ENCODE measurements around the gene RBX1.
"Not testable (repeated sequence)": the region's sequence is repeated elsewhere in the genome, so short reads cannot be mapped to it uniquely, and the experiment has no call there.

The RBX1 gene

GRCh38 chr22:40950962-40951794, at the start of gene RBX1:
TSS of gene RBX1 (plus strand) at chr22:40951378. CDS start at chr22:40951399, 21 bp downstream.
- Histone ChIP-seq H3K4me1 (peaks cover 10% of the 10 kb centered on the region), H2AFZ (peak within 1 kb of the TSS; percentile 93), H3K9me3 (ENCODE audit: control insufficient read depth, low read length) (no peaks in the 10 kb centered on the region), H3K36me3 (ENCODE audit: control insufficient read depth, insufficient read depth, low read length) (no peaks in the 10 kb centered on the region), H3K9ac (no peak within 1 kb of the TSS), H3K4me2 (ENCODE audit: low read length) (peak within 1 kb of the TSS; percentile 94), H3K27me3 (ENCODE audit: control insufficient read depth, insufficient read depth, low read length) (no peaks in the 10 kb centered on the region), H3K79me2 (peaks cover 10% of the 10 kb centered on the region), H3K27ac (peak within 1 kb of the TSS; percentile 81), H3K4me3 (ENCODE audit: low read depth, low read length) (peak within 1 kb of the TSS; percentile 100)
- no peak for TF ChIP-seq CTCF (IDR thresholded peaks at IDR 0.05)

- H3K4me3 ChIP-seq (ENCODE audit: low read depth, low read length), result no peak overlapping the region
- no peak overlapping the region for H3K27ac ChIP-seq
- H3K4me1 ChIP-seq, result no peaks in the 10 kb centered on the region
- TF ChIP-seq CTCF (IDR thresholded peaks at IDR 0.05), result no peak
- H3K9ac ChIP-seq, result no peak overlapping the region
- H3K9me3 ChIP-seq (ENCODE audit: control insufficient read depth, low read length), result no peaks in the 10 kb centered on the region
- H2AFZ ChIP-seq, result no peak overlapping the region
- H3K4me2 ChIP-seq (ENCODE audit: low read length), result no peak overlapping the region
- no peaks in the 10 kb centered on the region for H3K36me3 ChIP-seq (ENCODE audit: control insufficient read depth, insufficient read depth, low read length)
- no peaks in the 10 kb centered on the region for H3K27me3 ChIP-seq (ENCODE audit: control insufficient read depth, insufficient read depth, low read length)
- H3K79me2 ChIP-seq, result no peaks in the 10 kb centered on the region
These were observed 47.1 kb upstream of the RBX1 start for GRCh38 chr22:40904101-40904500.

- Histone ChIP-seq H3K27me3 (ENCODE audit: control insufficient read depth, insufficient read depth, low read length) (no peaks in the 10 kb centered on the region), H3K4me2 (ENCODE audit: low read length) (no peak overlapping the region), H3K9ac (no peak overlapping the region), H3K4me1 (no peaks in the 10 kb centered on the region), H3K79me2 (no peaks in the 10 kb centered on the region), H3K4me3 (ENCODE audit: low read depth, low read length) (no peak overlapping the region), H3K36me3 (ENCODE audit: control insufficient read depth, insufficient read depth, low read length) (no peaks in the 10 kb centered on the region), H3K9me3 (ENCODE audit: control insufficient read depth, low read length) (no peaks in the 10 kb centered on the region), H3K27ac (no peak overlapping the region), H2AFZ (no peak overlapping the region)
- no peak for TF ChIP-seq CTCF (IDR thresholded peaks at IDR 0.05)
These were observed 42.3 kb upstream of the RBX1 start for GRCh38 chr22:40908895-40909294.

- no peak overlapping the region for H2AFZ ChIP-seq
- H3K4me2 ChIP-seq (ENCODE audit: low read length), result no peak overlapping the region
- TF ChIP-seq CTCF (IDR thresholded peaks at IDR 0.05), result no peak
- H3K4me1 ChIP-seq, result no peaks in the 10 kb centered on the region
- no peaks in the 10 kb centered on the region for H3K36me3 ChIP-seq (ENCODE audit: control insufficient read depth, insufficient read depth, low read length)
- no peaks in the 10 kb centered on the region for H3K27me3 ChIP-seq (ENCODE audit: control insufficient read depth, insufficient read depth, low read length)
- no peaks in the 10 kb centered on the region for H3K9me3 ChIP-seq (ENCODE audit: control insufficient read depth, low read length)
- H3K27ac ChIP-seq, result no peak overlapping the region
- H3K9ac ChIP-seq, result no peak overlapping the region
- H3K79me2 ChIP-seq, result no peaks in the 10 kb centered on the region
- no peak overlapping the region for H3K4me3 ChIP-seq (ENCODE audit: low read depth, low read length)
These were observed 39.4 kb upstream of the RBX1 start for GRCh38 chr22:40911772-40912171.

GRCh38 chr22:40912987-40913386, 38.2 kb upstream of the RBX1 start:
- H3K9me3 ChIP-seq (ENCODE audit: control insufficient read depth, low read length); H3K4me1 ChIP-seq; H3K79me2 ChIP-seq; H3K4me3 ChIP-seq (ENCODE audit: low read depth, low read length); H2AFZ ChIP-seq; H3K27ac ChIP-seq; H3K4me2 ChIP-seq (ENCODE audit: low read length); H3K27me3 ChIP-seq (ENCODE audit: control insufficient read depth, insufficient read depth, low read length); H3K36me3 ChIP-seq (ENCODE audit: control insufficient read depth, insufficient read depth, low read length); H3K9ac ChIP-seq: not testable (repeated sequence)
